Superior temporal gyrus (tissue), 1 donor: ENCODE results near the gene CIAO2A.
"Not testable (repeated sequence)": the region's sequence is repeated elsewhere in the genome, so short reads cannot be mapped to it uniquely, and the experiment has no call there.

Experiments
- DNase-seq: peaks from one replicate; pipeline ENCODE4 v3.0.0-alpha.2; 2016; ENCODE audit errors: extremely low spot score

The CIAO2A gene, protein sequence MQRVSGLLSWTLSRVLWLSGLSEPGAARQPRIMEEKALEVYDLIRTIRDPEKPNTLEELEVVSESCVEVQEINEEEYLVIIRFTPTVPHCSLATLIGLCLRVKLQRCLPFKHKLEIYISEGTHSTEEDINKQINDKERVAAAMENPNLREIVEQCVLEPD

GRCh38 chr15:64093627-64094417, at the start of gene CIAO2A:
CIAO2A (minus strand) TSS chr15:64093838; CDS start chr15:64093768, 70 bp downstream.
- peak; percentile 100 for DNase-seq

GRCh38 chr15:64143276-64143675, 49.6 kb upstream of the CIAO2A start:
- DNase-seq, result no peak

- no peak for DNase-seq
These were observed 48.3 kb upstream of the CIAO2A start for GRCh38 chr15:64141798-64142512.

DNA sequence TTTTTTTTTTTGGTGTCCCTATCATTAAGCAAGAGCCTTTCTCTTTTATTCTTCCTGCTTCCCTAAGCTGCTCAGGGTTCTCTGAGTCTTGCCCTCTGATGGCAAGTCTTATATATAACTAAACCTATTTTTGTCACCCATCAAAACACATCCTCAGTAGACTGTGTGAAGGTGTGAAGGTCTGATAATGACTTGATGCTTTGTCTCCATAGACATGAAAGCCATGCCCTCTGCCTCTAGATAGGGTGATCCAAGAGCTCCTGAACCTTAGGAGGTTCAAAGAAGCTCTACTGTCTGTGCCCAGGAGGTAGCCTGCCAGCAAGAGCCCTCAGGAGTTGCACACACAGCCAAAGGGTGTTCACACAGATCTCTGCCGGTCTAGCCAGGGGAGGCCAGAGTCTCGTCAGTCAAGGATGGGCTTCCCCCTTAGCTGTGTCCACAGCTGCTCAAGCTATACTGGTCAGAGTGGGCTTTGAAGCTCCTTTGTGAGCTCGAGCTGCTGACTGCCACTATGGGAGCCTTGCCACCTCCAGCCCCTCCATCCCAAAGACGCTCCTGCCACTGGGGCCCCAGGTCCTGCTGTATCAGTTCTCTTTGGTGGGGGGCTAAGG, 44.8 kb upstream of the CIAO2A start:
- DNase-seq, result no peak

DNA sequence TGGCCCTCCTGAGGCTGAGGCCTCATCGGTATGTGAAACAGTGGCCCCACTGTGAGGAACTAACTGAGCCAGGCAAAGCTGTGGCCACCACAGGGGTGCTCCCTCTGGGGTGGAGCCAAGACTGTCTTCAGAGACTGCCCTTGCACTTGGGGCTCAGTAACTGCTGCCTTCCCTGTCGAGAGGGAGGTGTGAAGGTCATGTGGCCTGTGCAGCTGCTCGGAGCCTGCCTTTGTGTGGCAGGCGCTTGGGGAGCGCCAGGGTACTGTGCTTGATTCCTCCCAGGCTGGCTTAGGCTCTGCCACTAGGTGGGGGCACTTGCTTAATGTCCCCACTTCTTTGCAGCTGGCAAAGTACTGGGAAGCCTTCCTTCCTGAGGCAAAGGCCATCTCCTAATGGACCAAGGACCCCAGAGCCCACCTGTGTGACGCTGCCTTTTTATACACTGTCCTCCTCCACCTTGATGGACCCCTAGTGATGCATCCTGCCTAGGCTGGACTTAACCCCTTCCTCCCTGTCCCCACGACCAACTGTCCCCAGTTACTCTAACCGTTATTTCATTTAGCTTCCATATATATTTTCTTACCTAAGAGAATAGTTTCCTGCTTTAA, 43.7 kb upstream of the CIAO2A start:
- DNase-seq, result no peak

DNA sequence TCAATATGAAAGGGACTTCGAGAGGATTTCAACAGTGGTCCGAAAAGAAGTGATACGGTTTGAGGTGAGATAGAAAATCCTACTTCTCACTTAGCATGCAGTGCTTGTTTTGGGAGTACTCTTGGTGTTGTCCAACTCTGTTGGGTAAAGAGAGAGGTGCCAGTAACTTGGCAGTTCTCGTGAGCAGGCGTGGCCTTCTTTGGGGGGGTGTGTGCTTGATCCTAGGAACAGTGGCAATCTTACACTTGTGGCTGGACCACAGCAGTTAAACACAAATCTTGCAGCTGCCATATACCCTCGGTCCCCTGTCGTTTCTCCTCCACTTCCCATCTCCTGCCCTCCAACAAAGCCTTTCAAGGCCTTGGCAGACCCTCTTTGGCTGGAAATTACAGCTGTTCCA, 42.7 kb upstream of the CIAO2A start:
- DNase-seq, result no peak

DNA sequence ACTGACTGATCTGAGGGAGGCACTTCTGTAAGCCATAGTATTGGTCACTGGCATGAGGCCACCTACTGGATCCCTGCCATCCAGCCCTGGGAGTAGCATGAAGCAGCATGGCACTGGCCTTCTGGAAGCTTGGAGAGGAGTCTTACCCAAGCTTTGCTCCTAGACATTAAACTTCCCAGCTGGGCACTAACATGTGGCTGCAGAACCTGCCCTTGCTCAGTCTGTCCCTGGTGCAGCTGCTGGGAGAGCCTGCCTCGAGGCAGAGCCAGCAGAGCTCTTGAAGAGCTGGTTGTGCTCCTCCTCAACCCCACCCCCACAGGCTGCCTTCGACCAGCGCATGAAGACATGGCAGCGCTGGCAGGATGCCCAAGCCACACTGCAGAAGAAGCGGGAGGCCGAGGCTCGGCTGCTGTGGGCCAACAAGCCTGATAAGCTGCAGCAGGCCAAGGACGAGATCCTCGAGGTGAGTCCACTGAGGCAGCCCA, 40.7 kb upstream of the CIAO2A start:
- no peak for DNase-seq

DNA sequence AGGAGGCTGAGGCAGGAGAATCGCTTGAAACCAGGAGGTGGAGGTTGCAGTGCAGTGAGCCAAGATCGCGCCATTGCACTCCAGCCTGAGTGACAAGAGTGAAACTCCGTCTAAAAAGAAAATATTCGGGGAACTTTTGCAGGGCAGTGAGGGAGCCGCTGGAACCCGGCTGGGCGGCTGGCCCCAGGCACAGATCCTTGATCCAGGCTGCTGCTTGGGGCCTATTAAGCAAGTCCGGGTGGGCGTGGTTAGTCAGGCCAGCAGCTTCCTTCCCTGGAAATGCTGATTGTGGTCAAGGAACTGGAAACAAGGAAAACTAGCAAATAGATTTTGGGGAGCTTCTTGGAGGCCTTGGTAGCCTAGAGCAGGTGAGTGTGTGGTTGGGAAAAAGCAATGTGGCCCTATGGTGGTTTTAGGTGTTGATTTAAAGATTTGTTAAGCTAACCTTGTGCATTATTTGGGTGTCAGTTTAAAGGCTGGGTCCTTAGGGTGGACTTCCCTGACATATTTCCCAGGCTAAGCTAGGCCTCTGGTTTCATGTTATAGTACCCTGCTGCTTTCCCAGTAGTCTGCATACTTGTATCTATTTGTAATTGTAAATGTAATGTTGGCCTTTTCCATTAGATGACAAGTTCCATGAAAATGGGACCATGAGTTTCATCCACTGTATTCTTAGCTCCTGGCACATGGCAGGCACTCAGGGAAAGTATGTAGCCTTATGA, 40.1 kb upstream of the CIAO2A start:
- no peak for DNase-seq

DNA sequence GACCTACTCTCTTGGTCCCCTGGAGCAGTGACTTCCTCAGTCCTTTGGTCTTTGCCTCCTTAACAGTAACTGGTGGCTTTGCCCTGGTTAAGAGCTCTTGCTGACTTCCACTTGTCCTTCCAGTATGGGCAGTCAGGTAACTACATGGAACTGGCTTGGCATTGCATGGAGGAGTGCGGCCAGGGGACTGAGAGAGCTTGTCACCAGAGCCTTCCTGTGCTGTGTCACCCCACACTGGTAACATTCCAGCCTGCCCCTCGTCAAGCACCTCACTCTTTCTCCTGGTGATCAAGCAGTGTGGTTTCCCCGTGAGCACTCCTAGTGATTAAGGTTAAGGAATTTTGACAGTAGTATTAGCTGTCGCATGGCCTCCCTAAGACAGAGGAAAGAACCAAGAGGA, 38.6 kb upstream of the CIAO2A start:
- DNase-seq, result no peak

- DNase-seq, result no peak
These were observed 37.9 kb upstream of the CIAO2A start for GRCh38 chr15:64131547-64131946.

DNA sequence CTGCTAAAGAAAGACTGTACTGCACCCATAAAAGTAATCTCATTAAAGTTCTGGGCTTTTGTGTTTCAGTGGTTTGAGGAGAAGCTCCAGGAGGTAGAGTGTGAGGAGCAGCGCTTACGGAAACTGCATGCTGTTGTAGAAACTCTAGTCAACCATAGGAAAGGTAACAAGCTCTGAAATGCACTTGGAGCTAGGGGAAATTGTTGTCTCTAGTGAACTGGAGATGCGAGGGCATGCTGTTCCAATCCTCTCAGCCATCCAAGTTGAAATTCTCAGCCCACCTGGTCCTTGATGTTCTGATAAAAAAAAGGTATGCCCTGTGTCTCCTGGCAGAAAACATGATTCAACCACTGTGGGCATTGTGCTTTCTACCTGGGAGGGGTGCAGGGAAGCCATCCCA, 36.5 kb upstream of the CIAO2A start:
- DNase-seq, result no peak

GRCh38 chr15:64127521-64128270, 34.1 kb upstream of the CIAO2A start:
- no peak for DNase-seq

- DNase-seq, result no peak
These were observed 32.3 kb upstream of the CIAO2A start for GRCh38 chr15:64125978-64126377.

DNA sequence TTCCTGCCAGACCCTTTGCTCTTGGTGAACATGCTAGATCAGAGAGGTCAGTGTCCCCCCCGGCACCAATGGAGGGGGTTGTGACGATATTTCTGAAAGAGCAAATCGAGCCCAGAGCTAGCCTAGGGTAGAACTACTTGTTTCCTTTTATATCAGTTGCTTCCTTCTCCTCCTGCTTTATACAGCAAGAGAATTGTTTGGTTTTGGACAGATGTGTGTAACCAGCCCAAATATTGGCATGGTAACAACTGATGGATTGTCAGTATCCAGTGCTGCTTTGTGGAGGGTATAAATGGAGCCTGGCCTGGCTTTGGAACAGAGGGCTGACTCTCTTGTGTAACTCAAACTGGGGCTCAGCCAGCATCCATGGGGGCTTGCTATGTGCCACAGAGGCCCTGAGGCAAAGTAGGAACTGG, 29.3 kb upstream of the CIAO2A start:
- DNase-seq, result peak; percentile 98

DNA sequence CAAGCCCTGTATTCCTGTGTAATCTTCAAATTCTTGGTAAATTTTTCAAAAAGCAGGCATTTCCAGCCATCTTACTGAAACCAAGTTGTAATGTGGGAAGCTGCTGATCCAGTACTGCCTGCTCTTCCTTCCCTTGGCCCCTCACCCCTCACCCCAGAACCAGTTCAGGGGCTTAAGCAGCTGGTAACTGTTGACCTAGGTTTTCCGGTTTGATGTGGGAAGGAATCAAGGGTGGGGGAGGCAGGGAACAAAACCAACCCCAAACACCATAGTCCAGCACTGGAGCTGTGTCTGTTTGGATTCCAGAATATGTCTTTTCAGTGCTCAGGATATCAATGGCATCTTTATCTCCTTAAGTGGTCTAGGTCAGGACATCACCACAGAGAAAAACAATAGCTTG, 28.8 kb upstream of the CIAO2A start:
- no peak for DNase-seq

DNA sequence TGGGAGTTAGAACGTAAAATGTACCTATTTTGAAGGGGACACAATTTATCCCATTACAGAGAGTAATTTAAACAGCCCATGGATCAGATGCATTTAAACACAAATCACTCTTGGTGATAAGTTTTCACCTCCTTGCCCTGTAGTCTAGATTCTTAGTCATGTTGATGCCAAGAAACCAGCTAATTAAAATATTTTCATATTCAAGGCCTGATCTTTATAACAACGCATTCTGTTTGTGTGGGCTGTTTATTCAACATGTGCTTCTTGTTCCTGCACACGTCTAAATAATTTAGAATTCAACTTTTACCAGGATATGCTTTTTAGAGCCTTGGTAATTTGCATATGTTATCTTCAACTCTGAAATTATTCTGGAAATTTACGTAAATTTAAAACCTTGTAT, 28.0 kb upstream of the CIAO2A start:
- DNase-seq, result no peak

DNA sequence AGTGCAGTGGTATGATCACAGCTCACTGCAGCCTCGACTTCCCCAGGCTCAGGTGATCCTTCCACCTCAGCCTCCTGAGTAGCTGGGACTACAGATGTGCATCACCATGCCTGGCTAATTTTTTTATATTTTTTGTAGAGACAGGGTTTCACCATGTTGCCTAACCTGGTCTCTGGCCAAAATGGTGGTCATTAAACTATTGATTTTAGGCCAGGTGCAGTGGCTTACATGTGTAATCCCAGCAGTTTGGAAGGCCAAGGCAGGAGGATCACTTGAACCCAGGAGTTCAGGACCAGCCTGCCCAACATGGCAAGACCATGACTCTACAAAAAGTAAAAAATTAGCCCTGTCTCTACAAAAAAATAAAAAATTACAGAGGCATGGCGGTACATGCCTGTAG, 26.7 kb upstream of the CIAO2A start:
- not testable (repeated sequence) for DNase-seq

DNA sequence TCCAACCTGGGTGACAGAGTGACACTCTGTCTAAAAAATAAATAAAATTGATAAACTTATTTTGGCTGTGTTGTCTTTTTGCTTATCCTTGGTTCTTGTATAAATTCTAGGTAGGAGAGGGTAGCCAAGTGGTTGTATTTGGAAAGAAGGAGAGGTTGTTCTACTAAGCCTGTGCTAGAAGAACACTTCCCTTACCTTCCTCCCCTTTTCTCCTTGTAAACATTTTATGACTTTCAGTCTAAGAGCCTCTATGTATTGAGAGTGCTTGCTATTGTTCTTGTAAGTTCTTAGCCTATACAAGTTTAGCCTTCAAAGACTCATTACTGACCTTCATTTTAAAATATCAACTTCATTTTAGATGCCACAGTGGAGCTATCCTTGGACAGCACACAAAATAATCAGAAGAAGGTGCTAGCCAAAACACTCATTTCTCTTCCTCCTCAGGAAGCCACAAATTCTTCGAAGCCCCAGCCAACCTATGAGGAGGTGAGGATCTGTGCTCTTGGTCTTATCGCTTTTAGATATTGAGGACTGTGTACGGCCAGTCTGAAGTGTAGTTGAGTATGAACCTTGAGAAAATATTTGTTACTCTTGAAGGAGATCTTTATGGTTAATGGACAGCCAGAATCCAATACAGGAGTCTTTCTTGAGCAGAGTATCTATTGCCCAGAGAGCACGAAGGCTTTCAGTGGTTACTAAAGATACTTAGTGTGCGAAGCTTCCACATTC, 24.3 kb upstream of the CIAO2A start:
- no peak for DNase-seq

- DNase-seq, result no peak
These were observed 19.3 kb upstream of the CIAO2A start for GRCh38 chr15:64112904-64113303.
